ENCODE data around the gene ANKS1B.
"Not testable (repeated sequence)": the region's sequence is repeated elsewhere in the genome, so short reads cannot be mapped to it uniquely, and the experiment has no call there.

Gene ANKS1B

GRCh38 chr12:99809909-99810308 is 174.8 kb downstream of the ANKS1B start:
- Histone ChIP-seq H3K27ac (ENCODE audit: low read length) (no peak overlapping the region), H3K9ac (ENCODE audit: low read length in 2 of 2) (no peak overlapping the region), H3K4me1 (ENCODE audit: control insufficient read depth, insufficient read depth, low read length) (no peaks in the 10 kb centered on the region), H3K36me3 (ENCODE audit: control insufficient read depth in 2 of 2, insufficient read depth in 2 of 2, low read length in 2 of 2) (peaks cover 2 to 3% of the 10 kb centered on the region in 2 donors), H3K27me3 (ENCODE audit: control insufficient read depth in 1 of 2, insufficient read depth in 2 of 2, low read length in 2 of 2) (no peaks in the 10 kb centered on the region), H3K4me3 (ENCODE audit: low read length in 2 of 2) (no peak overlapping the region), H3K9me3 (ENCODE audit: control insufficient read depth in 2 of 2, low read length in 2 of 2) (no peaks in the 10 kb centered on the region)

- Histone ChIP-seq H3K4me3 (ENCODE audit: low read length in 2 of 2) (no peak overlapping the region), H3K9ac (ENCODE audit: low read length in 2 of 2) (no peak overlapping the region), H3K36me3 (ENCODE audit: control insufficient read depth in 2 of 2, insufficient read depth in 2 of 2, low read length in 2 of 2) (peaks cover 2 to 3% of the 10 kb centered on the region in 2 donors), H3K4me1 (ENCODE audit: control insufficient read depth, insufficient read depth, low read length) (no peaks in the 10 kb centered on the region), H3K27ac (ENCODE audit: low read length) (no peak overlapping the region), H3K27me3 (ENCODE audit: control insufficient read depth in 1 of 2, insufficient read depth in 2 of 2, low read length in 2 of 2) (no peaks in the 10 kb centered on the region), H3K9me3 (ENCODE audit: control insufficient read depth in 2 of 2, low read length in 2 of 2) (no peaks in the 10 kb centered on the region)
Observed at GRCh38 chr12:99806304-99806703, 178.4 kb downstream of the ANKS1B start.

GRCh38 chr12:99804715-99805114 is 180.0 kb downstream of the ANKS1B start:
- H3K27me3 ChIP-seq (ENCODE audit: control insufficient read depth in 1 of 2, insufficient read depth in 2 of 2, low read length in 2 of 2), result no peaks in the 10 kb centered on the region
- H3K9ac ChIP-seq (ENCODE audit: low read length in 2 of 2), result no peak overlapping the region
- peaks cover 2 to 6% of the 10 kb centered on the region in 2 donors for H3K36me3 ChIP-seq (ENCODE audit: control insufficient read depth in 2 of 2, insufficient read depth in 2 of 2, low read length in 2 of 2)
- H3K27ac ChIP-seq (ENCODE audit: low read length), result no peak overlapping the region
- no peaks in the 10 kb centered on the region for H3K9me3 ChIP-seq (ENCODE audit: control insufficient read depth in 2 of 2, low read length in 2 of 2)
- H3K4me1 ChIP-seq (ENCODE audit: control insufficient read depth, insufficient read depth, low read length), result no peaks in the 10 kb centered on the region
- no peak overlapping the region for H3K4me3 ChIP-seq (ENCODE audit: low read length in 2 of 2)

- H3K9ac ChIP-seq (ENCODE audit: low read length in 2 of 2), result no peak overlapping the region
- H3K27ac ChIP-seq (ENCODE audit: low read length), result no peak overlapping the region
- no peaks in the 10 kb centered on the region for H3K4me1 ChIP-seq (ENCODE audit: control insufficient read depth, insufficient read depth, low read length)
- peaks cover 0 to 2% of the 10 kb centered on the region in 2 donors for H3K36me3 ChIP-seq (ENCODE audit: control insufficient read depth in 2 of 2, insufficient read depth in 2 of 2, low read length in 2 of 2)
- no peaks in the 10 kb centered on the region for H3K27me3 ChIP-seq (ENCODE audit: control insufficient read depth in 1 of 2, insufficient read depth in 2 of 2, low read length in 2 of 2)
- no peak overlapping the region for H3K4me3 ChIP-seq (ENCODE audit: low read length in 2 of 2)
- H3K9me3 ChIP-seq (ENCODE audit: control insufficient read depth in 2 of 2, low read length in 2 of 2), result no peaks in the 10 kb centered on the region
Observed at GRCh38 chr12:99800605-99801004, 184.1 kb downstream of the ANKS1B start.

- not testable (repeated sequence) for H3K36me3 ChIP-seq (ENCODE audit: control insufficient read depth in 2 of 2, insufficient read depth in 2 of 2, low read length in 2 of 2); H3K9ac ChIP-seq (ENCODE audit: low read length in 2 of 2); H3K4me3 ChIP-seq (ENCODE audit: low read length in 2 of 2); H3K27me3 ChIP-seq (ENCODE audit: control insufficient read depth in 1 of 2, insufficient read depth in 2 of 2, low read length in 2 of 2); H3K9me3 ChIP-seq (ENCODE audit: control insufficient read depth in 2 of 2, low read length in 2 of 2); H3K27ac ChIP-seq (ENCODE audit: low read length); H3K4me1 ChIP-seq (ENCODE audit: control insufficient read depth, insufficient read depth, low read length)
Observed at GRCh38 chr12:99797931-99798330, 186.8 kb downstream of the ANKS1B start.

- peaks cover 0 to 3% of the 10 kb centered on the region in 2 donors for H3K36me3 ChIP-seq (ENCODE audit: control insufficient read depth in 2 of 2, insufficient read depth in 2 of 2, low read length in 2 of 2)
- H3K4me3 ChIP-seq (ENCODE audit: low read length in 2 of 2), result no peak overlapping the region
- no peaks in the 10 kb centered on the region for H3K9me3 ChIP-seq (ENCODE audit: control insufficient read depth in 2 of 2, low read length in 2 of 2)
- no peak overlapping the region for H3K27ac ChIP-seq (ENCODE audit: low read length)
- no peaks in the 10 kb centered on the region for H3K4me1 ChIP-seq (ENCODE audit: control insufficient read depth, insufficient read depth, low read length)
- H3K27me3 ChIP-seq (ENCODE audit: control insufficient read depth in 1 of 2, insufficient read depth in 2 of 2, low read length in 2 of 2), result no peaks in the 10 kb centered on the region
- H3K9ac ChIP-seq (ENCODE audit: low read length in 2 of 2), result no peak overlapping the region
Observed at GRCh38 chr12:99783421-99783820, 201.3 kb downstream of the ANKS1B start.

GRCh38 chr12:99772274-99772673 is 212.5 kb downstream of the ANKS1B start:
- Histone ChIP-seq H3K36me3 (ENCODE audit: control insufficient read depth in 2 of 2, insufficient read depth in 2 of 2, low read length in 2 of 2) (peaks cover 0 to 2% of the 10 kb centered on the region in 2 donors), H3K27me3 (ENCODE audit: control insufficient read depth in 1 of 2, insufficient read depth in 2 of 2, low read length in 2 of 2) (no peaks in the 10 kb centered on the region), H3K9ac (ENCODE audit: low read length in 2 of 2) (no peak overlapping the region), H3K27ac (ENCODE audit: low read length) (no peak overlapping the region), H3K4me1 (ENCODE audit: control insufficient read depth, insufficient read depth, low read length) (no peaks in the 10 kb centered on the region), H3K4me3 (ENCODE audit: low read length in 2 of 2) (no peak overlapping the region), H3K9me3 (ENCODE audit: control insufficient read depth in 2 of 2, low read length in 2 of 2) (no peaks in the 10 kb centered on the region)

GRCh38 chr12:99771659-99772058 is 213.1 kb downstream of the ANKS1B start:
- no peaks in the 10 kb centered on the region for H3K4me1 ChIP-seq (ENCODE audit: control insufficient read depth, insufficient read depth, low read length)
- H3K36me3 ChIP-seq (ENCODE audit: control insufficient read depth in 2 of 2, insufficient read depth in 2 of 2, low read length in 2 of 2), result peaks cover 0 to 2% of the 10 kb centered on the region in 2 donors
- no peak overlapping the region for H3K9ac ChIP-seq (ENCODE audit: low read length in 2 of 2)
- H3K4me3 ChIP-seq (ENCODE audit: low read length in 2 of 2), result no peak overlapping the region
- no peaks in the 10 kb centered on the region for H3K27me3 ChIP-seq (ENCODE audit: control insufficient read depth in 1 of 2, insufficient read depth in 2 of 2, low read length in 2 of 2)
- no peaks in the 10 kb centered on the region for H3K9me3 ChIP-seq (ENCODE audit: control insufficient read depth in 2 of 2, low read length in 2 of 2)
- H3K27ac ChIP-seq (ENCODE audit: low read length), result no peak overlapping the region

GRCh38 chr12:99769396-99769980 is 215.2 kb downstream of the ANKS1B start:
- H3K4me1 ChIP-seq (ENCODE audit: control insufficient read depth, insufficient read depth, low read length), result no peaks in the 10 kb centered on the region
- H3K27me3 ChIP-seq (ENCODE audit: control insufficient read depth in 1 of 2, insufficient read depth in 2 of 2, low read length in 2 of 2), result no peaks in the 10 kb centered on the region
- no peak overlapping the region for H3K9ac ChIP-seq (ENCODE audit: low read length in 2 of 2)
- peaks cover 0 to 2% of the 10 kb centered on the region in 2 donors for H3K36me3 ChIP-seq (ENCODE audit: control insufficient read depth in 2 of 2, insufficient read depth in 2 of 2, low read length in 2 of 2)
- no peak overlapping the region for H3K4me3 ChIP-seq (ENCODE audit: low read length in 2 of 2)
- no peaks in the 10 kb centered on the region for H3K9me3 ChIP-seq (ENCODE audit: control insufficient read depth in 2 of 2, low read length in 2 of 2)
- no peak overlapping the region for H3K27ac ChIP-seq (ENCODE audit: low read length)

- no peaks in the 10 kb centered on the region for H3K4me1 ChIP-seq (ENCODE audit: control insufficient read depth, insufficient read depth, low read length)
- H3K27me3 ChIP-seq (ENCODE audit: control insufficient read depth in 1 of 2, insufficient read depth in 2 of 2, low read length in 2 of 2), result no peaks in the 10 kb centered on the region
- no peaks in the 10 kb centered on the region for H3K9me3 ChIP-seq (ENCODE audit: control insufficient read depth in 2 of 2, low read length in 2 of 2)
- peaks cover 0 to under 1% of the 10 kb centered on the region in 2 donors for H3K36me3 ChIP-seq (ENCODE audit: control insufficient read depth in 2 of 2, insufficient read depth in 2 of 2, low read length in 2 of 2)
- no peak overlapping the region for H3K27ac ChIP-seq (ENCODE audit: low read length)
- H3K9ac ChIP-seq (ENCODE audit: low read length in 2 of 2), result no peak overlapping the region
- no peak overlapping the region for H3K4me3 ChIP-seq (ENCODE audit: low read length in 2 of 2)
Observed at GRCh38 chr12:99768758-99769157, 216.0 kb downstream of the ANKS1B start.

- no peaks in the 10 kb centered on the region for H3K9me3 ChIP-seq (ENCODE audit: control insufficient read depth in 2 of 2, low read length in 2 of 2)
- H3K27me3 ChIP-seq (ENCODE audit: control insufficient read depth in 1 of 2, insufficient read depth in 2 of 2, low read length in 2 of 2), result no peaks in the 10 kb centered on the region
- no peaks in the 10 kb centered on the region for H3K36me3 ChIP-seq (ENCODE audit: control insufficient read depth in 2 of 2, insufficient read depth in 2 of 2, low read length in 2 of 2)
- no peaks in the 10 kb centered on the region for H3K4me1 ChIP-seq (ENCODE audit: control insufficient read depth, insufficient read depth, low read length)
- H3K27ac ChIP-seq (ENCODE audit: low read length), result no peak overlapping the region
- peak overlapping the region in 1 of 2 donors; percentile 43 for H3K9ac ChIP-seq (ENCODE audit: low read length in 2 of 2)
- peak overlapping the region; percentile 24 to 57 for H3K4me3 ChIP-seq (ENCODE audit: low read length in 2 of 2)
Observed at GRCh38 chr12:99767809-99768208, 216.9 kb downstream of the ANKS1B start.

All from stomach smooth muscle (tissue), 2 donors.